Cardiac fibroblast (primary cell): Measurements from ENCODE around the gene FAM227B.
A peak's percentile ranks its signal among the peaks of the same experiment; 100 is the strongest.
"Not testable (repeated sequence)": the region's sequence is repeated elsewhere in the genome, so short reads cannot be mapped to it uniquely, and the experiment has no call there.

Source experiments
- DNase-seq, 2 donors: peaks; one replicate each; pipeline versions ENCODE4 v3.0.0 to v3.0.0-alpha.2; 2010; ENCODE audit warnings: low read depth in 2 of 2
- H3K4me3 ChIP-seq, 2 donors: replicated peaks in 1 of 2; 1 replicate in 1 of 2; 2 replicates in 1 of 2; pipeline ENCODE4 v1.5.1; 2011; ENCODE audit warnings: low read depth in 2 of 2, low read length in 2 of 2, mild to moderate bottlenecking in 2 of 2, moderate library complexity in 1 of 2
- CTCF ChIP-seq: IDR thresholded peaks from one replicate; pipeline ENCODE4 v1.5.1; 2011; ENCODE audit warnings: low read depth, mild to moderate bottlenecking, low read length, inconsistent platforms

The FAM227B gene

GRCh38 chr15:49366496-49366895 is 254.1 kb downstream of the FAM227B start:
- no peak overlapping the region for H3K4me3 ChIP-seq
- no peak for DNase-seq
- TF ChIP-seq CTCF = no peak

- H3K4me3 ChIP-seq = no peak overlapping the region
- no peak for TF ChIP-seq CTCF
- DNase-seq = no peak
Measured at GRCh38 chr15:49361370-49361769, 259.2 kb downstream of the FAM227B start.

- not testable (repeated sequence) for H3K4me3 ChIP-seq, DNase-seq
Measured at GRCh38 chr15:49354439-49354838, 266.2 kb downstream of the FAM227B start.

- no peak overlapping the region for H3K4me3 ChIP-seq
- DNase-seq = no peak
- no peak for TF ChIP-seq CTCF
Measured at GRCh38 chr15:49343546-49343945, 277.1 kb downstream of the FAM227B start.

- TF ChIP-seq CTCF = no peak
- DNase-seq = no peak
- no peak overlapping the region for H3K4me3 ChIP-seq
Measured at GRCh38 chr15:49339656-49340055, 281.0 kb downstream of the FAM227B start.

GRCh38 chr15:49331951-49332350 is 288.7 kb downstream of the FAM227B start:
- peak in 1 of 2 donors; percentile 35 for DNase-seq
- no peak overlapping the region for H3K4me3 ChIP-seq
- no peak for TF ChIP-seq CTCF

- no peak for TF ChIP-seq CTCF
- no peak for DNase-seq
- H3K4me3 ChIP-seq = no peak overlapping the region
Measured at GRCh38 chr15:49331442-49331841, 289.2 kb downstream of the FAM227B start.
